Stimulated activated CD8-positive, alpha-beta memory T cell treated with anti-CD3 and anti-CD28 coated beads, Interleukin-15, amount 100 ng/mL, for 1 hour (primary cell): ENCODE results near the gene GAL3ST3.
"Not testable (repeated sequence)": the region's sequence is repeated elsewhere in the genome, so short reads cannot be mapped to it uniquely, and the experiment has no call there.

ENCODE experiments used
- DNase-seq: peaks from one replicate; pipeline ENCODE4 v3.0.0-alpha.2; 2020; ENCODE audit warnings: low read depth

GAL3ST3 gene, protein sequence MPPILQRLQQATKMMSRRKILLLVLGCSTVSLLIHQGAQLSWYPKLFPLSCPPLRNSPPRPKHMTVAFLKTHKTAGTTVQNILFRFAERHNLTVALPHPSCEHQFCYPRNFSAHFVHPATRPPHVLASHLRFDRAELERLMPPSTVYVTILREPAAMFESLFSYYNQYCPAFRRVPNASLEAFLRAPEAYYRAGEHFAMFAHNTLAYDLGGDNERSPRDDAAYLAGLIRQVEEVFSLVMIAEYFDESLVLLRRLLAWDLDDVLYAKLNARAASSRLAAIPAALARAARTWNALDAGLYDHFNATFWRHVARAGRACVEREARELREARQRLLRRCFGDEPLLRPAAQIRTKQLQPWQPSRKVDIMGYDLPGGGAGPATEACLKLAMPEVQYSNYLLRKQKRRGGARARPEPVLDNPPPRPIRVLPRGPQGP

DNA sequence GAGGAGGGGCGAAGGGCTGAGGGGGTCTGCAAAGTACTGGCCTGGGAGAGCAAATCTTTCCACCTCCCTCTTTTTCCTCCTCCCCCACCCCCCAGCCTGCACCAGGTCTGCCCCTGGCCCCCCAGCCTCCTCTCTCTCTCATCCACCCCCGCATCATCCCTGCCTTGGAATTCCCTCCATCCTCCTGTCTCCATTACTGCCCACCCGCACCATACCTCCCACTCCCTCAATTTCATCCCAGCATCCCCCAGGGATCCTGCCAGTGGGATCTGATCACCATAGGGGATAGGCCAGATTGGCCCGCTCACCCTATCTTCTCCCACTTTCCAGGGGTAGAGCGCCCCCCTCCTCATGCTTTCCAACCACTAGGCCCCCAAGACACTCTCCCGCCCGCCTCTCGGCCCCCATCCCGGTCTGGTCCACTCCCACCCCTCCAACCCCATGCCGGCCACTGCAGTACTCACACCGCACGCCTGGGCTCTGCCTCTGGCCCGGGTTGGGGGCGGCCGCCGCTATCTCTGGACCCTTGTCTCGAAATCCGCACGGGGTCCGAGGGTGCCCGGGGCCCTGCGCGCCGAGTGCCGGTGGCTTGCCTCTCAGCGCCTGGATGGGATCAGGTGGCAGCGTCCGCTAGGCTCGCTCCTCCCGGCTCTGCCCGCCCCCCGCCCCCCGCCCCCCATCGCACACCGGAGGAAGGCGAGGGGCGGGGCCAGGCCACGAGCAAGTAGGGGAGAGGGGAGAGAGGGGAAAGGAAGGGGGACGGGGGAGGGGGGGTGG, at the start of gene GAL3ST3:
GAL3ST3 (minus strand) TSS at position 615 of the 777 bp plus-strand sequence. CDS start 3,746 bp downstream, outside the sequence.
- no peak for DNase-seq

DNA sequence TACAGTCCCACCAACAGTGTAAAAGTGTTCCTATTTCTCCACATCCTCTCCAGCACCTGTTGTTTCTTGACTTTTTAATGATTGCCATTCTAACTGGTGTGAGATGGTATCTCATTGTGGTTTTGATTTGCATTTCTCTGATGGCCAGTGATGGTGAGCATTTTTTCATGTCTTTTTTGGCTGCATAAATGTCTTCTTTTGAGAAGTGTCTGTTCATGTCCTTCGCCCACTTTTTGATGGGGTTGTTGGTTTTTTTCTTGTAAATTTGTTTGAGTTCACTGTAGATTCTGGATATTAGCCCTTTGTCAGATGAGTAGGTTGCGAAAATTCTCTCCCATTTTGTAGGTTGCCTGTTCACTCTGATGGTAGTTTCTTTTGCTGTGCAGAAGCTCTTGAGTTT, 43.2 kb upstream of the GAL3ST3 start:
- not testable (repeated sequence) for DNase-seq

DNA sequence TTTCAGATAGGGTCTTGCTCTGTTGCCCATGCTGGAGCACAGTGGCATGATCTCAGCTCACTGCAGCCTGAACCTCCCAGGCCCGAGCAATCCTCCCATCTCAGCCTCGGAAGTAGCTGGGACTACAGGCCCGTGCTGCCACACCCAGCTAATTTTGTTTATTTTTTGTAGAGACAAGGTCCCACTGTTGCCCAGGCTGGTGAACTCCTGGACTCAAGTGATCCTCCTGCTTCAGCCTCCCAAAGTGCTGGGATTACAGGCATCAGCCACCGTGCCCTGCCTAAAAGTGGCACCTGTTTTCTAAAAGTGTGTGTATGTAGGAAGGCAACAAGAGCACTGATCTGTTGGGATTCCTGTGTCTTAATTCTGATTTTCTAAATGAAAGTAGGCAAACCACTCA, 41.3 kb upstream of the GAL3ST3 start:
- DNase-seq: no peak

DNA sequence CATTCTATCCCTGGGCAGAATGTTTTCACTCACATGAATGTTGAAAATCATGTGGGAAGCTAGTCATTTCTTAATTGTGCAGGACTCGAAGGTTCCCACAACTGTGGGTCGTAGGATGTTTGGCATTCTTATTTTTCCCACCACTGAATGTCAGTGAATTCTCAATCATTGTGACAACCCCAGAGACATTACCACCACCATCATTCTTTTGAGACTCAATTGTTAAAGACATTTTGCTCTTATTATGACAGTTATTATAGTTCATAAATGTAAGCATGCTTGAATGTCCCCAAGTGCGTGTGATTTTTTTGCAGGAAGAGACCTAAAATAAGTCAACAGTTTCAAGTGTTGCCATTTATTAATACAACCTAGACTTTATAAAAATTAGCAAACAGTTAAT, 40.1 kb upstream of the GAL3ST3 start:
- DNase-seq: no peak

DNA sequence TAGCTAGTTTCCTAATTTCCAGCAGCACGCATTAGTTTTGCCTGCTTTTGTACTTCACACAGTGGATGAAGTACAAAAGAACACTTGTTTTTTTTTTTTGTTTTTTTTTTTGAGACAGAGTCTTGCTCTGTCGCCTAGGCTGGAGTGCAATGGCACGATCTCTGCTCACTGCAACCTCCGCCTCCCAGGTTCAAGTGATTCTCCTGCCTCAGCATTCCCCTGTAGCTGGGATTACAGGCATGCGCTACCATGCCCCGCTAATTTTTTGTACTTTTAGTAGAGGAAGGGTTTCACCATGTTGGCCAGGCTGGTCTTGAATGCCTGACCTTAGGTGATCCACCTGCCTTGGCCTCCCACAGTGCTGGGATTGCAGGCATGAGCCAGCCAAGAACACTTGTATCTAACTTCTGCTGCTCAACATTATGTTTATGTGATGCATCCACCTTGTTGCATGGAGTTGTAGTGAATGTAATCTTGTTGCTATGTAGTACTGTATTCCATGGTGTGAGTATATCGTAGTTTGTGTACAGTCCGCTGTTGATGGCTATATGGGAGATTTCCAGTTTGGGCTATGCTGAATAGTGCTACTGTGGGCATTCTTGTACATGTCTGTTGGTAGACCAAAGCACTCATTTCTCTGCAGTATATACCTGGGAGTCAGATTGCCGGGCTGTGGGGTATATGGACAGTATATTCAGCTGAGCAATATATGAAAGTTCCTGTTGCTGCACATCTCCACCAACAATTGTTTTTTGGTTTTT, 38.4 kb upstream of the GAL3ST3 start:
- DNase-seq: no peak

DNA sequence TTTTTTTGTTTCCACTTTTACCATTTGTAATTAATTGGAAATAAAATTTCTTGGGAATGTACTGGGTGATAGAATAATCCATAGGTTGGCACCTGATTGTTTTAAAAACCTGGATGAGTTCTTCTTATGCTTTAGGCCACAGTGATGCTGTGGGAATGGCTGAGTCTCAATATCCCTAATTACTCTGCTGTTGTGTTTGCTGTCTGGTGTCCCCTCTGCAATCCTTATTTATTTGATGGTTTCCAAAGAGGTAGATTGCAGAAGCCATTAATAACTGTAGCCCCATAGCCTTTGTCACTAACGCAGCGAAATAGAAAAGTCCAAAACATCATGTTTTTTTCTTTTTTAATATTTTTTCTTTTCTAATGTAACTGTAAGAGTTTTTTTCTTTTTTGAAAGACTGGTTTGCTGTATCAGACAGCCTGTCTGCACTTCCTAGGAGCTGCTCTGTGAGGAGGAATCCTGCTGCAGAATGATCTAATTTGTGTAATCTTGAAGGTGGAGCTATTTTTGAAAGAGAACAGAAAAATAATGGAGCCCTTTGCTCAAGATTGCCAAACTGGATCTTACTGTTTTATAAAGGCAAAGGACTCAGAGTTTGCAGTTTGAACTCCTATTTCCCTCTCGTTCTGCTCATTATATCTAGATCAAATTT, 36.0 kb upstream of the GAL3ST3 start:
- DNase-seq: no peak

DNA sequence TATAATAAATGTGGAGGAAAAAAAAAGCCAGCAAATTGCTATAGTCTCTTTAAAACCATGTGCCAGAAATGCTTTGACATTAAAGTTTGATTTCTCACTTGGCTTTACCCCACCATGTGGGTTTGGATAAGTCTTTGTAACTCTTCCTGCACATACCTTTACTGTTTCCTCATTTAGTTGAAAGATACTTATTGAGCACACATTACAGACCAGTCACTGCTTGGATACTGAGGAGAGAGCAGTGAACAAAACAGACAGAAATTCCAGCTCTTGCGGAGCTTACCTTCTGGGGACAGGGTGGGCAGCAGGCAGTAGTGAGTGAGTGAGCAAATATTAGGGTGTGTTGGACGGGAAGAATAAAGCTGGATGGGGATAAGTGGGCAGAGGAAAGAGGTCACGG, 34.8 kb upstream of the GAL3ST3 start:
- DNase-seq: no peak

DNA sequence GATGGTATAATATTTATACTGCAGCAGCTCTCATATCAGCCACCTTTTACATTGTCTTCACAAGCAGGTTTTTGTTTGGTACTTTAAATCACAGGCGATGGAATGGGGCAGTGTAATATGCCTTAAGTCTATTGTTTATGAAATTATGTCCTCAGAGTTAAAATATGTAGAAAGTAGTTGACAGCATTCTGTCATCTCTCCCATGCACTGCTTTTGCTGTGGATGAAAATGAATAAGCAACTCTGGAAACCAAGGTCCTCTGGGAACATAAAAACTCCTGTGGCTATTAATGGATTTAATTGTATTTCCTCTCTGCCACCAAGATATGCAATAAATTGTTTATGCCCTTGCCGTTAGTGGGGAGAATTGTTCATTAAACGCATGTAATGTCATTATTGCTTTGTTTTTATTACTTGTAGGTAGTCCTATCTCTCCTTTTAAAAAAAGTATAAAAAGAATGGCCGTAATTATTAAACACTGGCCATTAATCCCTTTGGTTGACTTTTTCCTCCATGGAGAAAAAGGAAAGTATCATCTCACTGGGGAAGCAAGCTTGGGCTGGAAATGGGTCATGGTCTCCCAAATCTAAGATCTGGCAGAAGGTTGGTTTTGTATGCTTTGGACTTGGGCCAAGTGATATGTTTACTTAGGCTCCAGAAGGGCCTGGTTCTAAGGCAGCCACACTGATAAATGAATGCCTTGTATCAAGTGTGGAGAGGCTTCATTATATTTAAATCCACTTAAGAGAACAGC, 34.2 kb upstream of the GAL3ST3 start:
- no peak for DNase-seq

DNA sequence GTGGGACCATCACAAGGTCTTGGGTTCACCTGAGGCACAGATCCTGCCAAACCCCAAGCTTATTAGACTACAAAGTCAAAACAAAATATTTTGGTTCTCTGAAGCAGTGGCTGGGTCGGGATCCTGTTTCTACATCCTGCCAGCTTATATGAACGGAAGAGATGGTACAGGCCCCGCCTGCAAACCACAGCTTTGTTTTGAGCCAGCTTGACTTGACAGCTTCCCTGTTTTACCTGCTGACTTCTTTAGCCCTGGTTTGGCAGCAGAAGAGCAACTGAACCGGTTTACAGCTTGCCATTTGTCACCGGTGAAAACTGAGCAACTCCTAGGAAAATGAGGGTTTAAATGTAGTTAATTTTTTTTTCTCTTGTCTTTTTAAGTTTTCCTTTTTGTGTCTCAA, 32.5 kb upstream of the GAL3ST3 start:
- peak; percentile 56 for DNase-seq

DNA sequence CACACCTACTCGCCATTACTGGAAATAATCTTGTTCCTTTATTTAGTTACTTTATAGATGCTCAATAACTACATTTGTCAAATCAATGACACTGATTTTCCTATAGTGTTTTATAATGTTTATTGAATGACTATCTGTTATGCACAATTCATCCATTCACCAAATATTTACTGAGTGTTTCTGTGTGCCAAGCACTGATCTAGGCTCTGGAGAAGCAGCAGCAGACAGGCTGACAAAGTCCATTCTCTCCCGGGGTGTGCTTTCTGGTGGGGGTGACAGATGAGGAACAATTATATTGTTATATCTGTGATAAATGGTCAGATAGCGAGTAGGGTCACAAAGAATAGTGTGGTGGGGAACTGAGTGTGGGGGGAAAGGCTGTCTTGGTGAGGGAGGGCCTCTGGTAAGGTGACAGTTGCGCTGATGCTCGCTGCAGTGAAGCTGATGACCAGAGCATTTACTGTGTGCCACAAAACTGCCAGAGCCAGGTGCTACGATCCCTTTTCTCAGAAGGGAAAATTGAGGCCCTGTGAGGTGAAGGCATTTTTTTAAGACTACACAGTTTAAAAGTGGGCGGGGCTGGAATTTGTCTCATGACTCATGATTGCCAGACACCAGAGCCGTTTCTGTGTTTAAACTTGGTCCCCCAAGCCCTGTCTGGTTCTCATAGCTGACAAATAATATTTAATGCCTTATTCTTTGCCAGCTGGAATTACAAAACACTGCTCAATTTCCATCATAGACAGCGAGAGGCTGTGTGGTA, 31.3 kb upstream of the GAL3ST3 start:
- peak; percentile 67 for DNase-seq

DNA sequence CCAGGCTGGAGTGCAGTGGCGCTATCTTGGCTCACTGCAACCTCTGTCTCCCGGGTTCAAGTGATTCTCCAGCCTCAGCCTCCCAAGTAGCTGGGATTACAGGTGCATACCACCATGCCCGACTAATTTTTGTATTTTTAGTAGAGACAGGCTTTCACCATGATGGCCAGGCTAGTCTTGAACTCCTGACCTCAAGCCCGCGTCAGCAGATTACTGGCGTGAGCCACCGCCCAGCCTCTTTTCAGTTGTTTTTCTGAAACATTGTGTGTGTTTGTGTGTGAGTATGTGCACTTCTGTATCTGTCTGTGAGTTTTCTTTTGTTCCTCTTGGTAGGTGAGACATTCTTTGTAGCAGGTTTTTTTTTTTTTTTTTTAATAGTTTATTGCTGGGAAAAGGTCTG, 30.0 kb upstream of the GAL3ST3 start:
- not testable (repeated sequence) for DNase-seq

DNA sequence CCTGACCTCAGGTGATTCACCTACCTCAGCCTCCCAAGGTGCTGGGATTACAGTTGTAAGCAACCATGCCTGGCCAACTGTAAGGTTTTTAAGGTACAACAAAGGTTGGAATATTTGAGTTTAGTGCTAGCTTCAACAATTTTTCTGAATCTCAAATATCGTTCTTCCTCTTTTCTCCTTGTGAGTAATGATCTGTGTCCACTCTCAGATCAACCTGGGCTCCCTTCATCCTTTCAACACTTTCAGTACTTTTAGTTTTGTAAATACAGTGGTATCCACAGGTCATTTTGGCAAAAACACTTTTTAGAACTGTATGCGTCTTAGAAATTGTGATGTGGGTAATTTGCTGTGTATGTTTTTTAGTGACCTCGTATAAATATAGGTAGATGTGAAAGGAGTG, 29.0 kb upstream of the GAL3ST3 start:
- DNase-seq: no peak

DNA sequence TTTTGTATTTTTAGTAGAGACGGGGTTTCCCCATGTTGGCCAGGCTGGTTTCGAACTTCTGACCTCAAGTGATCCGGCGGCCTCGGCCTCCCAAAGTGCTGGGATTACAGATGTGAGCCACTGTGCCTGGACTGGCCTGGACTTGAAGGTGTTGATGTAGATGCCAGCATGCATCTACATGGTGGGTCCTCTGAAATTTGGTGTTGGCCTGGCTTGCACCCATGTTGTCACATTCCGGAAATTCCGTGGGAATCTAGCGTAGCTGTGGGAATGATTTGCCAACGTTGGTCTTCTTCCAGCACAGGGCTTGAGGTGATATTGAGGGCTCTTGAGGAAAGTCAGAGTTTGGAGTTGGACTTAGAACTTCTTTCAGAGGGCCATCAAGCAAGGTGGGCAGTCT, 27.6 kb upstream of the GAL3ST3 start:
- DNase-seq: no peak

DNA sequence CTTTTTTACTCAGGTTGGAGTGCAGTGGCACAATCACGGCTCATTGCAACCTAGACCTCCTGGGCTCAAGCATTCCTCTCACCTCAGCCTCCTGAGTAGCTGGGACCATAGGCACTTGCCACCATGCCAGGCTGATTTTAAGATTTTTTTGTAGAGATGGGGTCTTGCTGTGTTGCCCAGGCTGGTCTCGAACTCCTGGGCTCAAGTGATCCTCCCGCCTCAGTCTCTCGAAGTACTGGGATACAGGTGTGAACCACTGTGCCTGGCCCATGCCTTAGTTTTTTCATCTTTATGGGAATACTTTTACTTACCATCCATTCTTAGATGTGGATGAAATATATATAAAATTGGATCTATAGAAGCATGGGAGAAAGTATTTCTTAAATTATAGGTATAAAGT, 26.3 kb upstream of the GAL3ST3 start:
- no peak for DNase-seq

DNA sequence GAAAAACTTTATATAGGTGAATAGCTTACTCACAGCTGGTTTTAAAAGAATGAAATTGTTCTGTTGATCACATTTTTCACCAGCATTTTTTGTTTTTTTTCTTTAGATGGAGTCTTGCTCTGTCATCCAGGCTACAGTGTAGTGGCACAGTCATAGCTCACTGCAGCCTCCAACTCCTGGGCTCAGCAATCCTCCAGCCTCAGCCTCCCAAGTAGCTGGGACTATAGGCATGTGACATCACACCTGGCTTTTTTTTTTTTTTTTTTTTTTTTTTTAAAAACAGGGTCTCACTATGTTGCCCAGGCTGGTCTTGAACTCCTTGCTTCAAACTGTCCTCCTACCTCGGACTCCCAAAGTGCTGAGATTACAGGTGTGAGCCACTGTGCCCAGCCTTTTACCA, 24.7 kb upstream of the GAL3ST3 start:
- DNase-seq: no peak

DNA sequence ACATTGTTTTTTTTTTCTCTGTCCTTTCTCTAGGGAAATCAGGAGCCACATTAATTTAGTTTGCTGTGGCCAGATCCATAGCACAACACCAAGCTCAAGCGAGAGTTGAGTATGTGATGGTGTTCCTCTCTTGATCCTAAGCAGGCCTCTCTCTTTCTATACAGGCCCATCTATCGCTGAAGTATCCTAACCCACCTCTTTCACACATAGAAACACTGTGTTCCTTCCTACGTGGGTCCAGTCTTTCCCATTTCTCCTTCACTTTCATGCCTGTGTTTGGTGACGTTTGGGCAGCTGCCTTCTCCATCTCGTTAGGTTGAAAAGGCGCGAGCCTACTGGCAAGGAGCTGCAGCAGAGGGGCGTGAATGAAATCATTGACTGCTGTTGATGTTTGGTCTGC, 23.6 kb upstream of the GAL3ST3 start:
- no peak for DNase-seq

DNA sequence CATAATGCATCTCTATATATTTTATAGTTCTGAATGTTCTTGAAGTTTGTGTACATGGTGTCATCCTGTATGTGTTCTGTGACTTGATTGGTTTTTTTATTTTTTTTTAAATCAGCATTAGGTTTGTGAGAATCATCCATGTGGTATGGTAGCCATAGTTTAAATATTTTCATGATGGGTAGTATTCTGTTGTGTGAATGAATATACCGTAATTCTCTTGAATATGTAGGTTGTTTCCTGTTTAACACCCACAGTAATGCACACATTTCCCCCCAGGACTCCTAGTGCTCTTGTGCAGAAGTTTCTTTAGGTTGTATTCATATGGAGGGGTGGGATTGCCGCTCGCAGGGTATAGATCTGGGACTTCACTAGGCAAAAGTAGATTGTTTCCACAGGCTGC, 23.1 kb upstream of the GAL3ST3 start:
- no peak for DNase-seq

DNA sequence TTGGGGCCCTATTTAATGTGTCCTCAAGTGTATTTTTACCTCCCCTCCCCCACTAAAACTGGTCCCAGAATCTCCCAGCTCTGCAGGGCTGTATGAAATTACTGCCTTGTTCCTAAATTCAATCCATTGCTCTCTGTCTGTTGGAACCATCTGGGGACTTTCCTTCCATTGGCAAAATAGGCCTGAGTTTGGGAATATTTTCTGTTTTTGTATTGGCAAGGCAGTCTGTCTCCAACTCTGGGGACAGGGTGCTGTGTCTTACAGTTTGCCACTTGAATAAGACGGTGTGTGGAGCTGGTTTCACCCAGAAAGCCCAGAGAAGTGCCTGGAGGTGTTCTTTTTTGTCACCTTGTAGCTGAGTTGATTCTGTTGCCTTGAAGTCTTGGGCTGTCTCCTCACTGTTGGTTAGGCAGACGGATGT, 22.4 kb upstream of the GAL3ST3 start:
- DNase-seq: no peak

DNA sequence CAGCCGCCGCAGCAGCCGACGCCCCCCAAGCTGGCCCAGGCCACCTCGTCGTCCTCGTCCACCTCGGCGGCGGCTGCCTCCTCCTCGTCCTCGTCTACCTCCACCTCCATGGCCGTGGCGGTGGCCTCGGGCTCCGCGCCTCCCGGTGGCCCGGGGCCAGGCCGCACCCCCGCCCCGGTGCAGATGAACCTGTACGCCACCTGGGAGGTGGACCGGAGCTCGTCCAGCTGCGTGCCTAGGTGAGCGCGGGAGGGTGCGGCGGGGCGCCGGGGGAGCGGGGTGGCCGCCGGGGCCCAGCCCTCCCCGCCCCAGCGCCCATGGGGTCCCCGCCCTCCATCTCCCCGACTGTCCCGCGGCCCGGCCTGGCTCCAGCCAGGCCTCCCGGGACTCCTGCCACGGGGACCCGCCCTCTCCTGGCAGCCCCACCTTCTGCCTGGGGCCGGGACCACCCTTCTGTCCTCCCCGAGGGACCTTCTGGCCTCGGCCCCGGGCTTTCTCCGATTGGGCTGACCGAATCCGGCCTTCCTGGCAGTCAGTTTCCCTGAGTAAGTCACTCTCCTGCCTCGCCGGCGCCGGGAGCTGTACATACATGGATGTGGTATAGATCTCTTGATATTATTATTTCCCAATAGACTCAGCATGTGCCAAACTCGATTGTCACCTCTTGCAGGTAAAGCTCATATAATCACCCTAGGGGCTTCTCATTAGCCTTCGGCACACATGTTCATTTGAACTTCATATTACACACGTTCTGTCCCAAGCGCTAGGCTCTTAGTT, 21.8 kb upstream of the GAL3ST3 start:
- DNase-seq: no peak
